ENCODE data around the gene LIF. TPM values are rescaled to one million over a fixed set of nuclear protein-coding genes. Genes with fewer than 3 reads are reported as not detected.

Gene LIF
- total RNA-seq, 1 donor from 2014 or later = 0.52 TPM

- Histone ChIP-seq H3K27ac (ENCODE audit: low read depth, low read length) (no peak overlapping the region), H3K9ac (ENCODE audit: low read depth in 1 of 3, low read length in 3 of 3) (no peak overlapping the region), H3K4me1 (ENCODE audit: control insufficient read depth in 3 of 3, insufficient read depth in 3 of 3, low read length in 3 of 3) (no peaks in the 10 kb centered on the region), H3K27me3 (ENCODE audit: control insufficient read depth in 3 of 3, insufficient read depth in 3 of 3, low read length in 3 of 3) (peaks cover 21 to 26% (median 22%) of the 10 kb centered on the region in 3 donors), H3K36me3 (ENCODE audit: control insufficient read depth in 3 of 3, insufficient read depth in 3 of 3, low read length in 3 of 3) (no peaks in the 10 kb centered on the region), H3K9me3 (ENCODE audit: control insufficient read depth in 3 of 3, low read length in 3 of 3) (no peaks in the 10 kb centered on the region), H3K4me3 (ENCODE audit: low read length in 3 of 3) (no peak overlapping the region)
Observed at GRCh38 chr22:30230330-30230729, 16.2 kb downstream of the LIF start.

GRCh38 chr22:30228509-30229359, 17.8 kb downstream of the LIF start:
- H3K4me1 ChIP-seq (ENCODE audit: control insufficient read depth in 3 of 3, insufficient read depth in 3 of 3, low read length in 3 of 3) = no peaks in the 10 kb centered on the region
- no peaks in the 10 kb centered on the region for H3K9me3 ChIP-seq (ENCODE audit: control insufficient read depth in 3 of 3, low read length in 3 of 3)
- no peak overlapping the region for H3K4me3 ChIP-seq (ENCODE audit: low read length in 3 of 3)

DNA sequence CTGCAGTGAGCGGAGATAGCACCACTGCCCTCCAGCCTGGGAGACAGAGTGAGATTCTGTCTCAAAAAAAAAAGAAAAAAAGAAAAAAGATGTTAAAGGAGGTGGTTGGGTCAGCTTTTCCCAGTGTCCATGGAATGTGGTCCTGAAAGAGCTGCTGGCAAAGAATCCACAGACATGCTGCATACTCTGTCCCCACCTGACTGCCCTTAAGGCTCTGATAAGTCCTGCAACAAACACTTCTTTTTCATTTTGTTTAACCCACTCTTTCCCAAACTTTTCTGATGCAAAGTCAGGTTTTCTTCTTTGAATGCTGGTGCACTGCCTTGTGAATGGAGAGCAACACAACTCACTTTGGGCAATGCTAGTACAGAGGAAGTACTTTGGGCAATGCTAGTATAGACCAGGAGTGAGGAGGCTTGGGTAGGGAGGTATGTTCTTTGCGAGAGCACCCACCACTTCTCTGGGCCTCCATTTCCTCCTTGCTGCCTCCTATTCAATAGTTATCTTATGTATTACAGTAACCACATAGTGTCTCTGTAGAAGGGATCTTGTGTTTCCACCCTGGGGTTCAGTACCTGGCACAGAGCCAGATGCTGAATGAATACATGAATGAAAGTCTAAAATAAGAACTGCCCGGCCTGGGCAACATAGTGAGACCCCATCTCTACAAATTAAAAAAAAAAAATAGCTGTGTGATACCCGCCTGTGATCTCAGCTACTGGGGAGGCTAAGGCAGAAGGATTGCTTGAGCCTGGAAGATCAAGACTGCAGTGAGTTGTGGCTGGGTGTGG, 18.9 kb downstream of the LIF start:
- Histone ChIP-seq H3K4me3 (ENCODE audit: low read length in 3 of 3) (no peak overlapping the region), H3K4me1 (ENCODE audit: control insufficient read depth in 3 of 3, insufficient read depth in 3 of 3, low read length in 3 of 3) (no peaks in the 10 kb centered on the region), H3K27ac (ENCODE audit: low read depth, low read length) (no peak overlapping the region), H3K9ac (ENCODE audit: low read depth in 1 of 3, low read length in 3 of 3) (no peak overlapping the region), H3K36me3 (ENCODE audit: control insufficient read depth in 3 of 3, insufficient read depth in 3 of 3, low read length in 3 of 3) (no peaks in the 10 kb centered on the region), H3K9me3 (ENCODE audit: control insufficient read depth in 3 of 3, low read length in 3 of 3) (no peaks in the 10 kb centered on the region), H3K27me3 (ENCODE audit: control insufficient read depth in 3 of 3, insufficient read depth in 3 of 3, low read length in 3 of 3) (peaks cover 17 to 22% (median 20%) of the 10 kb centered on the region in 3 donors)

More at GRCh38 chr22:30228509-30229359, 17.8 kb downstream of the LIF start:
- Histone ChIP-seq H3K27ac (ENCODE audit: low read depth, low read length) (no peak overlapping the region), H3K9ac (ENCODE audit: low read depth in 1 of 3, low read length in 3 of 3) (no peak overlapping the region), H3K36me3 (ENCODE audit: control insufficient read depth in 3 of 3, insufficient read depth in 3 of 3, low read length in 3 of 3) (no peaks in the 10 kb centered on the region), H3K27me3 (ENCODE audit: control insufficient read depth in 3 of 3, insufficient read depth in 3 of 3, low read length in 3 of 3) (peaks cover 20 to 26% (median 24%) of the 10 kb centered on the region in 3 donors)

- no peak overlapping the region for H3K27ac ChIP-seq (ENCODE audit: low read depth, low read length)
- no peaks in the 10 kb centered on the region for H3K36me3 ChIP-seq (ENCODE audit: control insufficient read depth in 3 of 3, insufficient read depth in 3 of 3, low read length in 3 of 3)
- H3K27me3 ChIP-seq (ENCODE audit: control insufficient read depth in 3 of 3, insufficient read depth in 3 of 3, low read length in 3 of 3) = peaks cover 19 to 25% (median 21%) of the 10 kb centered on the region in 3 donors
- H3K9ac ChIP-seq (ENCODE audit: low read depth in 1 of 3, low read length in 3 of 3) = no peak overlapping the region
- no peaks in the 10 kb centered on the region for H3K9me3 ChIP-seq (ENCODE audit: control insufficient read depth in 3 of 3, low read length in 3 of 3)
- H3K4me1 ChIP-seq (ENCODE audit: control insufficient read depth in 3 of 3, insufficient read depth in 3 of 3, low read length in 3 of 3) = no peaks in the 10 kb centered on the region
- no peak overlapping the region for H3K4me3 ChIP-seq (ENCODE audit: low read length in 3 of 3)
Observed at GRCh38 chr22:30226192-30226832, 20.2 kb downstream of the LIF start.

DNA sequence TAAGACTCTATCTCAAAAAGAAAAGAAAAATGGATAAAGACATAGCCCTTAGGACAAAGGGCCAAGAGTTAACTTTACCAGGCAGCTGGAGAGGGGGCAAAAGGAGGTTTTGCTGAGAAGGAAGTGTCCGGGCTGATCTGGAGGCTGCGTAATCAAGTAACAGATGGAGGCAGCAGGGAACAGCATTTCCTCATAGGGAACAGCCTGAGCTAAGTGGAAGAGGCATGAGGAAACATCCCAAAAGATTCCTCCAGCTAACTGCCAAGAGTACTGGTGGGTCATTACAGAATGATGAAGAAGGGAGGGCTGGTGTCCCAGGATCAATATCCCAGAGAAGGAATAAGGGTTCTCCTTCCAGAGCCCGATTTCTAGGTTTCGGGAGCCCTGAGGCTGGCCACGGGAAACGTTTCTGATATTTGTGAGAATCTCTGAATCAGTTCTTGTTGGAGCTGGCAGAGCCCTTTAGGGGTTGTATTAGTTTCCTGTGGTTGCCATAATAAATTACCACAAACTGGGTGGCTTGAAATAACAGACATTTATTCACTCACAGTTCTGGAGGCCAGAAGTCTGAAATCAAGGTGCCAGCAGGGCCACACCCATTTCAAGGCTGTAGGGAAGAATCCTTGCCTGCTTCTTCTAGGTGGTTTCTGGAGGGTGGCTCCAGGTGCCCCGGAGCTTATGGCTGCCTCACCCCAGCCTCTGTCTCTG, 21.2 kb downstream of the LIF start:
- Histone ChIP-seq H3K27ac (ENCODE audit: low read depth, low read length) (no peak overlapping the region), H3K9me3 (ENCODE audit: control insufficient read depth in 3 of 3, low read length in 3 of 3) (no peaks in the 10 kb centered on the region), H3K9ac (ENCODE audit: low read depth in 1 of 3, low read length in 3 of 3) (no peak overlapping the region), H3K36me3 (ENCODE audit: control insufficient read depth in 3 of 3, insufficient read depth in 3 of 3, low read length in 3 of 3) (no peaks in the 10 kb centered on the region), H3K4me1 (ENCODE audit: control insufficient read depth in 3 of 3, insufficient read depth in 3 of 3, low read length in 3 of 3) (no peaks in the 10 kb centered on the region), H3K27me3 (ENCODE audit: control insufficient read depth in 3 of 3, insufficient read depth in 3 of 3, low read length in 3 of 3) (peaks cover 17 to 27% (median 23%) of the 10 kb centered on the region in 3 donors), H3K4me3 (ENCODE audit: low read length in 3 of 3) (no peak overlapping the region)

- H3K27me3 ChIP-seq (ENCODE audit: control insufficient read depth in 3 of 3, insufficient read depth in 3 of 3, low read length in 3 of 3) = peaks cover 17 to 31% (median 23%) of the 10 kb centered on the region in 3 donors
- H3K36me3 ChIP-seq (ENCODE audit: control insufficient read depth in 3 of 3, insufficient read depth in 3 of 3, low read length in 3 of 3) = no peaks in the 10 kb centered on the region
Observed at GRCh38 chr22:30224161-30224857, 22.2 kb downstream of the LIF start.

DNA sequence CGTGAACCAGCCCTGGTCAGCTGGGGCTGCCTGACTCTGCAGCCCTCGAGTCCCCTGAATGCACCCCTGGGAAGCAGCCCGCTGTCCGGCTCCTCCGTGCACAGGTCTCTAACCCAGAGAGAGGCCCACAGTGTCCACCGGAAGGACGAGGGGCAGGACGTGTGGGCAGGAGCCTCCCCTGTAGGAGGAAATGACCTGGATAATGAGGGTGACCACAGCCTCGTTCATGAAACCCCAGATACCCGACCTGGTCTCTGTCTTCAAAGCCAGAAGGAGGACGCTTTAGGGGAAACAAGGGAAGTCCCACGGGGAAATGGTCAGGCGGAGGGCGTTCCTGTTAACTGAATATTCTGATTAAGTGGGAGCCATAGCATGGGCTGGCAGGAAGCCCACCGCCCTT, 23.3 kb downstream of the LIF start:
- no peak overlapping the region for H3K4me3 ChIP-seq (ENCODE audit: low read length in 3 of 3)
- H3K9me3 ChIP-seq (ENCODE audit: control insufficient read depth in 3 of 3, low read length in 3 of 3) = no peaks in the 10 kb centered on the region
- peaks cover 17 to 31% (median 19%) of the 10 kb centered on the region in 3 donors for H3K27me3 ChIP-seq (ENCODE audit: control insufficient read depth in 3 of 3, insufficient read depth in 3 of 3, low read length in 3 of 3)
- no peak overlapping the region for H3K9ac ChIP-seq (ENCODE audit: low read depth in 1 of 3, low read length in 3 of 3)
- no peak overlapping the region for H3K27ac ChIP-seq (ENCODE audit: low read depth, low read length)
- H3K36me3 ChIP-seq (ENCODE audit: control insufficient read depth in 3 of 3, insufficient read depth in 3 of 3, low read length in 3 of 3) = no peaks in the 10 kb centered on the region
- H3K4me1 ChIP-seq (ENCODE audit: control insufficient read depth in 3 of 3, insufficient read depth in 3 of 3, low read length in 3 of 3) = no peaks in the 10 kb centered on the region

More at GRCh38 chr22:30224161-30224857, 22.2 kb downstream of the LIF start:
- Histone ChIP-seq H3K4me1 (ENCODE audit: control insufficient read depth in 3 of 3, insufficient read depth in 3 of 3, low read length in 3 of 3) (no peaks in the 10 kb centered on the region), H3K9me3 (ENCODE audit: control insufficient read depth in 3 of 3, low read length in 3 of 3) (no peaks in the 10 kb centered on the region), H3K27ac (ENCODE audit: low read depth, low read length) (no peak overlapping the region), H3K9ac (ENCODE audit: low read depth in 1 of 3, low read length in 3 of 3) (no peak overlapping the region), H3K4me3 (ENCODE audit: low read length in 3 of 3) (no peak overlapping the region)

- Histone ChIP-seq H3K27me3 (ENCODE audit: control insufficient read depth in 3 of 3, insufficient read depth in 3 of 3, low read length in 3 of 3) (peaks cover 17 to 31% (median 19%) of the 10 kb centered on the region in 3 donors), H3K27ac (ENCODE audit: low read depth, low read length) (no peak overlapping the region), H3K4me1 (ENCODE audit: control insufficient read depth in 3 of 3, insufficient read depth in 3 of 3, low read length in 3 of 3) (no peaks in the 10 kb centered on the region), H3K4me3 (ENCODE audit: low read length in 3 of 3) (no peak overlapping the region), H3K9me3 (ENCODE audit: control insufficient read depth in 3 of 3, low read length in 3 of 3) (no peaks in the 10 kb centered on the region), H3K36me3 (ENCODE audit: control insufficient read depth in 3 of 3, insufficient read depth in 3 of 3, low read length in 3 of 3) (no peaks in the 10 kb centered on the region), H3K9ac (ENCODE audit: low read depth in 1 of 3, low read length in 3 of 3) (no peak overlapping the region)
Observed at GRCh38 chr22:30222321-30222720, 24.2 kb downstream of the LIF start.

All from skeletal muscle tissue (tissue), 4 donors.